HepG2 (cell line): ENCODE results near the gene DIAPH1. TPM values are rescaled to one million over a fixed set of nuclear protein-coding genes. Genes with fewer than 3 reads are reported as not detected.
A peak's percentile ranks its signal among the peaks of the same experiment; 100 is the strongest.

Experiments
- BHLHE40 ChIP-seq: IDR thresholded peaks from 2 replicates; pipeline ENCODE4 v1.6.1; 2011; ENCODE audit warnings: low read length, improper control_type of control experiment
- HMG20A ChIP-seq: IDR thresholded peaks from 2 replicates; pipeline ENCODE4 v1.6.1; 2016; ENCODE audit warnings: borderline replicate concordance
- KLF15 ChIP-seq: sonication (generic); formaldehyde crosslinking; IDR thresholded peaks from 2 replicates; pipeline ENCODE4 v1.8.1; 2023; ENCODE audit warnings: borderline replicate concordance, mild to moderate bottlenecking, inconsistent platforms, missing genetic modification reagents, mixed read lengths
- PRMT3 ChIP-seq: sonication (generic); formaldehyde crosslinking; IDR thresholded peaks from 2 replicates; pipeline ENCODE4 v1.8.1; 2022; ENCODE audit warnings: low read depth, mild to moderate bottlenecking, moderate library complexity, missing genetic modification reagents, borderline replicate concordance
- PRPF4 ChIP-seq: fragments of 200-400 bp; formaldehyde crosslinking; IDR thresholded peaks from 2 replicates; pipeline ENCODE4 v1.6.1; 2016; ENCODE audit warnings: low read length, low read depth; ENCODE audit not compliant: poor library complexity, severe bottlenecking
- TBL1XR1 ChIP-seq: fragments of 150-350 bp; IDR thresholded peaks from 2 replicates; pipeline ENCODE4 v1.6.1; 2014; ENCODE audit warnings: borderline replicate concordance, low read length; ENCODE audit not compliant: partially characterized antibody
- ZBTB2 ChIP-seq: sonication (generic); formaldehyde crosslinking; IDR thresholded peaks from 2 replicates; pipeline ENCODE4 v1.8.0; 2022; ENCODE audit warnings: low read depth, missing genetic modification reagents
- ZBTB8A ChIP-seq: sonication (generic); formaldehyde crosslinking; IDR thresholded peaks from 2 replicates; pipeline ENCODE4 v1.4.0; 2020; ENCODE audit warnings: mild to moderate bottlenecking, low read depth, missing genetic modification reagents, borderline replicate concordance
- ZNF121 ChIP-seq: sonication (generic); formaldehyde crosslinking; IDR thresholded peaks from 2 replicates; pipeline ENCODE4 v1.5.0; 2020; ENCODE audit warnings: mild to moderate bottlenecking, missing genetic modification reagents
- ZNF18 ChIP-seq: sonication (generic); formaldehyde crosslinking; IDR thresholded peaks from 2 replicates; pipeline ENCODE4 v1.8.0; 2022; ENCODE audit warnings: mild to moderate bottlenecking, missing genetic modification reagents; ENCODE audit not compliant: insufficient replicate concordance
- ZNF430 ChIP-seq: sonication (generic); formaldehyde crosslinking; IDR thresholded peaks from 2 replicates; pipeline ENCODE4 v1.9.0; 2021; ENCODE audit warnings: mild to moderate bottlenecking, missing genetic modification reagents
- ZNF558 ChIP-seq: sonication (generic); formaldehyde crosslinking; IDR thresholded peaks from 2 replicates; pipeline ENCODE4 v1.9.0; 2022; ENCODE audit warnings: mild to moderate bottlenecking, missing genetic modification reagents, borderline replicate concordance
- polyA plus RNA-seq, 8 experiments: library from polyadenylated mRNA; depleted of rRNA in 3 of 8; stranded (reverse) in 7 of 8; unstranded in 1 of 8; fragments of >200 nt; fragmentation: Illumina TruSeq in 4 of 8; extraction: Trizol in 4 of 8; gene quantifications; 2 replicates each; pipeline versions ENCODE4 v1.2.1 to v1.2.3, GENCODE V29; 2011 to 2016; ENCODE audit warnings: low read depth in 4 of 8, missing spikeins in 1 of 8, mixed read lengths in 1 of 8; ENCODE audit not compliant: insufficient read depth in 1 of 8
- total RNA-seq, 5 experiments: library from RNA; depleted of rRNA; stranded (reverse); fragments of >200 nt; fragmentation: Illumina TruSeq; extraction: Trizol; gene quantifications; 2 replicates each; pipeline ENCODE4 v1.2.3, GENCODE V29; 2016; ENCODE audit warnings: low read depth in 1 of 5
- TF ChIP-seq, protein P1 (sequence below): sonication (generic); formaldehyde crosslinking; conservative IDR thresholded peaks from 2 replicates; pipeline ENCODE4 v1.4.0; 2020; ENCODE audit warnings: missing genetic modification reagents
- TF ChIP-seq, protein P2 (sequence below): sonication (generic); formaldehyde crosslinking; IDR thresholded peaks from 2 replicates; pipeline ENCODE4 v1.8.1; 2023; ENCODE audit warnings: missing genetic modification reagents, inconsistent platforms, borderline replicate concordance
- TF ChIP-seq, protein P3 (sequence below): sonication (generic); formaldehyde crosslinking; IDR thresholded peaks from 2 replicates; pipeline ENCODE4 v1.4.0; 2020; ENCODE audit warnings: mild to moderate bottlenecking, missing genetic modification reagents

Gene DIAPH1
- total and polyA plus RNA-seq, 2 of the 13 experiments (the other 11 are each of a cell fraction or from before 2014, with no cell fraction given) = 25.1 to 33.9 TPM

GRCh38 chr5:141608557-141608956, 10.2 kb downstream of the DIAPH1 start (continued):
- TF ChIP-seq, protein P1, sequence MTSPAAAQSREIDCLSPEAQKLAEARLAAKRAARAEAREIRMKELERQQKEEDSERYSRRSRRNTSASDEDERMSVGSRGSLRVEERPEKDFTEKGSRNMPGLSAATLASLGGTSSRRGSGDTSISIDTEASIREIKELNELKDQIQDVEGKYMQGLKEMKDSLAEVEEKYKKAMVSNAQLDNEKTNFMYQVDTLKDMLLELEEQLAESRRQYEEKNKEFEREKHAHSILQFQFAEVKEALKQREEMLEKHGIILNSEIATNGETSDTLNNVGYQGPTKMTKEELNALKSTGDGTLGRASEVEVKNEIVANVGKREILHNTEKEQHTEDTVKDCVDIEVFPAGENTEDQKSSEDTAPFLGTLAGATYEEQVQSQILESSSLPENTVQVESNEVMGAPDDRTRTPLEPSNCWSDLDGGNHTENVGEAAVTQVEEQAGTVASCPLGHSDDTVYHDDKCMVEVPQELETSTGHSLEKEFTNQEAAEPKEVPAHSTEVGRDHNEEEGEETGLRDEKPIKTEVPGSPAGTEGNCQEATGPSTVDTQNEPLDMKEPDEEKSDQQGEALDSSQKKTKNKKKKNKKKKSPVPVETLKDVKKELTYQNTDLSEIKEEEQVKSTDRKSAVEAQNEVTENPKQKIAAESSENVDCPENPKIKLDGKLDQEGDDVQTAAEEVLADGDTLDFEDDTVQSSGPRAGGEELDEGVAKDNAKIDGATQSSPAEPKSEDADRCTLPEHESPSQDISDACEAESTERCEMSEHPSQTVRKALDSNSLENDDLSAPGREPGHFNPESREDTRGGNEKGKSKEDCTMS (CRISPR knock-in tag) = no peak
- TF ChIP-seq HMG20A (peak; percentile 36; the same call in 1 of the 2 replicates), ZBTB2 (CRISPR knock-in tag) (no peak), PRPF4 (no peak), KLF15 (CRISPR knock-in tag) (no peak), ZNF121 (CRISPR knock-in tag) (no peak), ZBTB8A (CRISPR knock-in tag) (no peak), ZNF558 (CRISPR knock-in tag) (no peak), TBL1XR1 (no peak), ZNF430 (no peak), ZNF18 (CRISPR knock-in tag) (no peak), BHLHE40 (no peak), PRMT3 (CRISPR knock-in tag) (no peak)
- TF ChIP-seq, protein P2, sequence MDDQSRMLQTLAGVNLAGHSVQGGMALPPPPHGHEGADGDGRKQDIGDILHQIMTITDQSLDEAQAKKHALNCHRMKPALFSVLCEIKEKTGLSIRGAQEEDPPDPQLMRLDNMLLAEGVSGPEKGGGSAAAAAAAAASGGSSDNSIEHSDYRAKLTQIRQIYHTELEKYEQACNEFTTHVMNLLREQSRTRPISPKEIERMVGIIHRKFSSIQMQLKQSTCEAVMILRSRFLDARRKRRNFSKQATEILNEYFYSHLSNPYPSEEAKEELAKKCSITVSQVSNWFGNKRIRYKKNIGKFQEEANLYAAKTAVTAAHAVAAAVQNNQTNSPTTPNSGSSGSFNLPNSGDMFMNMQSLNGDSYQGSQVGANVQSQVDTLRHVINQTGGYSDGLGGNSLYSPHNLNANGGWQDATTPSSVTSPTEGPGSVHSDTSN (CRISPR knock-in tag) = no peak
- TF ChIP-seq, protein P3, sequence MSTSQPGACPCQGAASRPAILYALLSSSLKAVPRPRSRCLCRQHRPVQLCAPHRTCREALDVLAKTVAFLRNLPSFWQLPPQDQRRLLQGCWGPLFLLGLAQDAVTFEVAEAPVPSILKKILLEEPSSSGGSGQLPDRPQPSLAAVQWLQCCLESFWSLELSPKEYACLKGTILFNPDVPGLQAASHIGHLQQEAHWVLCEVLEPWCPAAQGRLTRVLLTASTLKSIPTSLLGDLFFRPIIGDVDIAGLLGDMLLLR (CRISPR knock-in tag) = no peak
